HL-60 (cell line): Measurements from ENCODE around the gene C1S.

Experiments used
- CTCF ChIP-seq: IDR thresholded peaks from one replicate; pipeline ENCODE4 v1.5.1; 2011; ENCODE audit warnings: low read length, control low read depth, inconsistent platforms; ENCODE audit not compliant: insufficient read depth
- GABPA ChIP-seq: IDR thresholded peaks from 2 replicates; pipeline ENCODE4 v1.6.1; 2012; ENCODE audit warnings: low read depth
- POLR2AphosphoS5 ChIP-seq: IDR thresholded peaks from 2 replicates; pipeline ENCODE4 v1.6.1; 2012; ENCODE audit warnings: low read depth
- REST ChIP-seq: IDR thresholded peaks from 2 replicates; pipeline ENCODE4 v1.6.1; 2012; ENCODE audit warnings: low read depth; ENCODE audit not compliant: insufficient replicate concordance
- SPI1 ChIP-seq: IDR thresholded peaks from 2 replicates; pipeline ENCODE4 v1.6.1; 2012; ENCODE audit warnings: low read depth, mild to moderate bottlenecking, borderline replicate concordance

GRCh38 chr12:7116916-7117315 lies 56.4 kb downstream of the C1S start:
- no peak for TF ChIP-seq CTCF
- no peak for TF ChIP-seq POLR2AphosphoS5
- no peak for TF ChIP-seq REST
- TF ChIP-seq GABPA, result no peak
- TF ChIP-seq SPI1, result no peak
